A549 treated with Hydrocortisone at 1 μM for 4 hours (cell line): ENCODE results near the gene OPRPN. TPM values are rescaled to one million over a fixed set of nuclear protein-coding genes. Genes with fewer than 3 reads are reported as not detected.

Source experiments
- total RNA-seq: library from RNA; stranded (reverse); fragments of 200-300 nt; extraction: Qiagen RNA extraction; gene quantifications from 5 replicates; pipeline ENCODE4 v1.2.3, GENCODE V29; 2022

Gene OPRPN
- not detected in 5 replicates for total RNA-seq

GRCh38 chr4:70397580-70397979 is at the start of gene OPRPN:
Gene OPRPN, plus strand, starts transcription at chr4:70397940. Its CDS starts 1,346 bp downstream, at chr4:70399286.

GRCh38 chr4:70360460-70360859 is 37.3 kb upstream of the OPRPN start, which contains the start of gene SMR3A:
Gene SMR3A, plus strand, starts transcription at chr4:70360760. Its CDS starts 1,356 bp downstream, at chr4:70362116.

GRCh38 chr4:70382691-70383181 is 15.0 kb upstream of the OPRPN start, which contains the start of gene SMR3B:
Gene SMR3B, plus strand, starts transcription at chr4:70383131. Its CDS starts 1,380 bp downstream, at chr4:70384511.

Other genes starting within 250 kb of the OPRPN start
- not detected in 5 replicates for gene PRR27, start 243.7 kb upstream of the OPRPN start, total RNA-seq
- gene ODAM, start 202.2 kb upstream of the OPRPN start, total RNA-seq: not detected in 5 replicates
- not detected in 5 replicates for gene FDCSP, start 171.8 kb upstream of the OPRPN start, total RNA-seq
- not detected in 5 replicates for gene CSN3, start 155.3 kb upstream of the OPRPN start, total RNA-seq
- not detected in 5 replicates for gene CABS1, start 63.0 kb upstream of the OPRPN start, total RNA-seq
- gene SMR3A, start 37.2 kb upstream of the OPRPN start, total RNA-seq: not detected in 5 replicates
- not detected in 5 replicates for gene SMR3B, start 14.8 kb upstream of the OPRPN start, total RNA-seq
- not detected in 5 replicates for gene MUC7, start 74.3 kb downstream of the OPRPN start, total RNA-seq
- not detected in 5 replicates for gene AMTN, start 120.6 kb downstream of the OPRPN start, total RNA-seq
- not detected in 5 replicates for gene AMBN, start 194.3 kb downstream of the OPRPN start, total RNA-seq
- not detected in 5 replicates for gene ENAM, start 230.8 kb downstream of the OPRPN start, total RNA-seq